Adrenal gland (tissue), 12 donors: ENCODE measurements around the gene WNT3. TPM values are rescaled to one million over a fixed set of nuclear protein-coding genes. Genes with fewer than 3 reads are reported as not detected.

Source experiments
- DNase-seq, 7 donors: peaks; one replicate each; pipeline ENCODE4 v3.0.0-alpha.2; 2019 to 2020
- H3K27ac ChIP-seq, 5 donors: fragments of 200-600 bp; sonication (generic) in 4 of 5; 1 replicate in 3 of 5; 2 replicates in 2 of 5; pipeline versions ENCODE4 v1.5.1 to v1.8.0; 2016 to 2020; ENCODE audit warnings: mild to moderate bottlenecking in 1 of 5
- H3K27me3 ChIP-seq: fragments of 200-600 bp; 2 replicates; pipeline ENCODE4 v1.8.0; 2021
- H3K36me3 ChIP-seq, 2 donors: fragments of 200-600 bp; replicated peaks in 1 of 2; 1 replicate in 1 of 2; 2 replicates in 1 of 2; pipeline versions ENCODE4 v1.5.1 to v1.8.0; 2018 to 2022
- H3K4me1 ChIP-seq, 2 donors: fragments of 200-600 bp; replicated peaks in 1 of 2; 1 replicate in 1 of 2; 2 replicates in 1 of 2; pipeline versions ENCODE4 v1.5.1 to v1.8.0; 2018 to 2021
- H3K4me3 ChIP-seq, 4 donors: fragments of 200-600 bp; sonication (generic) in 3 of 4; one replicate each; pipeline ENCODE4 v1.5.1; 2016 to 2018
- H3K9me3 ChIP-seq, 3 donors: fragments of 200-600 bp; sonication (generic) in 1 of 3; replicated peaks in 1 of 3; 1 replicate in 2 of 3; 2 replicates in 1 of 3; pipeline versions ENCODE4 v1.5.1 to v1.8.0; 2016 to 2021
- CTCF ChIP-seq, 6 experiments: fragments of 450-650 bp in 4 of 6; fragments of 200-600 bp in 2 of 6; sonication (generic) in 1 of 6; IDR thresholded peaks; 1 replicate in 5 of 6; 2 replicates in 1 of 6; pipeline versions ENCODE4 v1.5.1 to v1.8.0; 2016 to 2021; ENCODE audit warnings: antibody characterized with exemption in 6 of 6, mild to moderate bottlenecking in 2 of 6, moderate library complexity in 1 of 6
- POLR2A ChIP-seq, 2 donors: fragments of 450-650 bp; IDR thresholded peaks; one replicate each; pipeline ENCODE4 v1.6.1; 2017; ENCODE audit warnings: antibody characterized with exemption in 2 of 2, mild to moderate bottlenecking in 2 of 2, moderate library complexity in 1 of 2
- whole genome bisulfite sequencing, 4 donors: extraction: QIAGEN DNeasy Blood & Tissue Kit in 2 of 4; methylation state at CpG; one replicate each; pipeline versions ENCODE4 v1.1.5 to v1.1.7; 2013 to 2017; 5-methylcytosine and 5-hydroxymethylcytosine counted together
- intact Hi-C, 2 donors: fragments of 100-400 bp; cut with DNase I; formaldehyde crosslinking; loops; one replicate each; pipeline versions ENCODE4 v1.14.1 to v1.15.0; 2022 to 2023
- polyA plus RNA-seq, 3 donors: library from polyadenylated mRNA; stranded (reverse); fragments of 200-250 nt in 2 of 3; fragments of 350-450 nt in 1 of 3; fragmentation: Illumina TruSeq in 1 of 3; extraction: RNeasy Lipid Tissue Mini Kit (QIAGEN cat#74804) in 1 of 3; gene quantifications; one replicate each; pipeline ENCODE4 v1.2.3, GENCODE V29; 2013 to 2014
- total RNA-seq, 9 donors: library from RNA; depleted of rRNA in 4 of 9; stranded (reverse); fragments of >200 nt in 4 of 9; fragments of 120-200 nt in 1 of 9; fragmentation: NEBNext Ultra II Directional in 1 of 9; extraction: Animal tissue kit (Norgen Biotek cat#: 25700) in 1 of 9; gene quantifications; one replicate each; pipeline versions ENCODE4 v1.1.0 to v1.2.4, GENCODE V29; 2013 to 2023
- donor health status: healthy with polysubstance abuse.
- donor health status: Bipolar disorder and iron deficiency.
- donor health status: DM: yes; HTN: yes; CAD: no.
- donor health status: DM: no; HTN: no; CAD: no.
- donor health status: DM: no; HTN: no; CAD: no.
- donor health status: DM: yes; HTN: yes; CAD: no.

WNT3 gene
- total and polyA plus RNA-seq, 12 donors, result 0.16 to 1.1 (median 0.46) TPM; not detected in 2

GRCh38 chr17:46854948-46855347 is 36.5 kb upstream of the WNT3 start:
- Histone ChIP-seq H3K4me1 (peaks cover 10 to 11% of the 10 kb centered on the region in 2 donors), H3K27ac (no peak overlapping the region)
- TF ChIP-seq POLR2A (IDR thresholded peaks at IDR 0.05) (no peak), CTCF (IDR thresholded peaks at IDR 0.05) (no peak)

GRCh38 chr17:46854515-46854914 is 36.0 kb upstream of the WNT3 start:
- peaks cover 23% of the 10 kb centered on the region for H3K27me3 ChIP-seq

More at GRCh38 chr17:46854948-46855347, 36.5 kb upstream of the WNT3 start:
- intact Hi-C loops, result loop anchor here in 1 of 2 donors (5.0 kb wide), 1 partner anchor 87 kb away; no protein-coding TSS in a partner anchor
- Histone ChIP-seq H3K27me3 (peaks cover 23% of the 10 kb centered on the region), H3K36me3 (no peaks in the 10 kb centered on the region), H3K4me3 (no peak overlapping the region), H3K9me3 (no peaks in the 10 kb centered on the region)
- 74 to 76% (median 76%) methylated on average over 4 of the region's 4 CpGs for WGBS, 4 donors
- no peak for DNase-seq

GRCh38 chr17:46853896-46854444 is 35.5 kb upstream of the WNT3 start:
- Histone ChIP-seq H3K9me3 (no peaks in the 10 kb centered on the region), H3K27ac (no peak overlapping the region), H3K27me3 (peaks cover 23% of the 10 kb centered on the region), H3K4me1 (peaks cover 10 to 11% of the 10 kb centered on the region in 2 donors), H3K36me3 (no peaks in the 10 kb centered on the region), H3K4me3 (no peak overlapping the region)
- TF ChIP-seq POLR2A (IDR thresholded peaks at IDR 0.05) (no peak), CTCF (IDR thresholded peaks at IDR 0.05) (no peak)
- intact Hi-C loops, result loop anchor here in 1 of 2 donors (5.0 kb wide), 1 partner anchor 88 kb away; no protein-coding TSS in a partner anchor
- no peak for DNase-seq
- WGBS, 4 donors, result 78 to 90% (median 84%) methylated on average over 5 to 6 of the region's 6 CpGs

More at GRCh38 chr17:46854515-46854914, 36.0 kb upstream of the WNT3 start:
- intact Hi-C loops, result loop anchor here in 1 of 2 donors (5.0 kb wide), 1 partner anchor 88 kb away; no protein-coding TSS in a partner anchor
- DNase-seq, result no peak
- H3K9me3 ChIP-seq, result no peaks in the 10 kb centered on the region
- H3K27ac ChIP-seq, result no peak overlapping the region
- no peak overlapping the region for H3K4me3 ChIP-seq
- H3K4me1 ChIP-seq, result peaks cover 10 to 11% of the 10 kb centered on the region in 2 donors
- 94 to 98% (median 97%) methylated on average over 3 of the region's 3 CpGs for WGBS, 4 donors
- H3K36me3 ChIP-seq, result no peaks in the 10 kb centered on the region
- TF ChIP-seq POLR2A (IDR thresholded peaks at IDR 0.05) (no peak), CTCF (IDR thresholded peaks at IDR 0.05) (no peak)

GRCh38 chr17:46851029-46851741 is 32.7 kb upstream of the WNT3 start, which contains the start of gene WNT9B:
WNT9B (plus strand) TSS chr17:46851583; CDS start chr17:46851639, 56 bp downstream.
- DNase-seq, result peak in 1 of 7 donors; percentile 20
- 2 to 20% (median 7%) methylated on average over 1 to 75 of the region's 75 CpGs for WGBS, 4 donors
- no peaks in the 10 kb centered on the region for H3K9me3 ChIP-seq
- TF ChIP-seq CTCF (IDR thresholded peaks at IDR 0.05) (no peak), POLR2A (IDR thresholded peaks at IDR 0.05) (no peak)
- intact Hi-C loops, result loop anchor here in 1 of 2 donors (5.0 kb wide), 1 partner anchor 91 kb away; no protein-coding TSS in a partner anchor
- H3K27me3 ChIP-seq, result peaks cover 23% of the 10 kb centered on the region
- peaks cover 10 to 11% of the 10 kb centered on the region in 2 donors for H3K4me1 ChIP-seq
- peak within 1 kb of the TSS in 2 of 4 donors; percentile 11 to 53 for H3K4me3 ChIP-seq
- H3K36me3 ChIP-seq, result no peaks in the 10 kb centered on the region
- no peak within 1 kb of the TSS for H3K27ac ChIP-seq
